ENCODE measurements around the gene RPS21. TPM values are rescaled to one million over a fixed set of nuclear protein-coding genes. Genes with fewer than 3 reads are reported as not detected.

RPS21 gene
- total RNA-seq, 1 experiment from 2014 or later, result 1,761 TPM

DNA sequence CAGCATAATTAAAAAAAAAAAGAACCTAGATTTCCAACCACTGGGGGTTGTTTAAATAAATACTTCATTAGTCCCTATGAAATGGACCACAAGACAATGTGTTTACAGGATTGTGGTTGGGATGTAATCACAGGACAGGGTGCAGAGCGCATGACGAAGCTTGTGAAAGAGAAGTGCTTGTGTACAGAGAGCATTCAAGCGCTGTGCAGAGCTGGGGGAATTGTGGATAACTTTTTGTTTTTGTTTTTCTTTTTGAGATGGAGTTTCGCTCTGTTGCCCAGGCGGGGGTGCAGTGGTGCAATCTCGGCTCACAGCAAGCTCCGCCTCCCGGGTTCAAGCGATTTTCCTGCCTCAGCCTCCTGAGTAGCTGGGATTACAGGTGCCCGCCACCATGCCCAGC is 42.1 kb upstream of the RPS21 start:
- intact Hi-C loops (cut with micrococcal nuclease; ENCODE audit: unreplicated experiment), result loop anchor here (5.0 kb wide), 1 partner anchor 38 kb away; no protein-coding TSS in a partner anchor
- no peak for TF ChIP-seq TCF7L2 (IDR thresholded peaks at IDR 0.05; ENCODE audit: low read depth, low read length)
- TF ChIP-seq, protein P1, sequence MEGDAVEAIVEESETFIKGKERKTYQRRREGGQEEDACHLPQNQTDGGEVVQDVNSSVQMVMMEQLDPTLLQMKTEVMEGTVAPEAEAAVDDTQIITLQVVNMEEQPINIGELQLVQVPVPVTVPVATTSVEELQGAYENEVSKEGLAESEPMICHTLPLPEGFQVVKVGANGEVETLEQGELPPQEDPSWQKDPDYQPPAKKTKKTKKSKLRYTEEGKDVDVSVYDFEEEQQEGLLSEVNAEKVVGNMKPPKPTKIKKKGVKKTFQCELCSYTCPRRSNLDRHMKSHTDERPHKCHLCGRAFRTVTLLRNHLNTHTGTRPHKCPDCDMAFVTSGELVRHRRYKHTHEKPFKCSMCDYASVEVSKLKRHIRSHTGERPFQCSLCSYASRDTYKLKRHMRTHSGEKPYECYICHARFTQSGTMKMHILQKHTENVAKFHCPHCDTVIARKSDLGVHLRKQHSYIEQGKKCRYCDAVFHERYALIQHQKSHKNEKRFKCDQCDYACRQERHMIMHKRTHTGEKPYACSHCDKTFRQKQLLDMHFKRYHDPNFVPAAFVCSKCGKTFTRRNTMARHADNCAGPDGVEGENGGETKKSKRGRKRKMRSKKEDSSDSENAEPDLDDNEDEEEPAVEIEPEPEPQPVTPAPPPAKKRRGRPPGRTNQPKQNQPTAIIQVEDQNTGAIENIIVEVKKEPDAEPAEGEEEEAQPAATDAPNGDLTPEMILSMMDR (IDR thresholded peaks at IDR 0.05), result no peak
- no peak for TF ChIP-seq POLR2AphosphoS5 (IDR thresholded peaks at IDR 0.05; ENCODE audit: low read depth, low read length)
- TF ChIP-seq, protein P2, sequence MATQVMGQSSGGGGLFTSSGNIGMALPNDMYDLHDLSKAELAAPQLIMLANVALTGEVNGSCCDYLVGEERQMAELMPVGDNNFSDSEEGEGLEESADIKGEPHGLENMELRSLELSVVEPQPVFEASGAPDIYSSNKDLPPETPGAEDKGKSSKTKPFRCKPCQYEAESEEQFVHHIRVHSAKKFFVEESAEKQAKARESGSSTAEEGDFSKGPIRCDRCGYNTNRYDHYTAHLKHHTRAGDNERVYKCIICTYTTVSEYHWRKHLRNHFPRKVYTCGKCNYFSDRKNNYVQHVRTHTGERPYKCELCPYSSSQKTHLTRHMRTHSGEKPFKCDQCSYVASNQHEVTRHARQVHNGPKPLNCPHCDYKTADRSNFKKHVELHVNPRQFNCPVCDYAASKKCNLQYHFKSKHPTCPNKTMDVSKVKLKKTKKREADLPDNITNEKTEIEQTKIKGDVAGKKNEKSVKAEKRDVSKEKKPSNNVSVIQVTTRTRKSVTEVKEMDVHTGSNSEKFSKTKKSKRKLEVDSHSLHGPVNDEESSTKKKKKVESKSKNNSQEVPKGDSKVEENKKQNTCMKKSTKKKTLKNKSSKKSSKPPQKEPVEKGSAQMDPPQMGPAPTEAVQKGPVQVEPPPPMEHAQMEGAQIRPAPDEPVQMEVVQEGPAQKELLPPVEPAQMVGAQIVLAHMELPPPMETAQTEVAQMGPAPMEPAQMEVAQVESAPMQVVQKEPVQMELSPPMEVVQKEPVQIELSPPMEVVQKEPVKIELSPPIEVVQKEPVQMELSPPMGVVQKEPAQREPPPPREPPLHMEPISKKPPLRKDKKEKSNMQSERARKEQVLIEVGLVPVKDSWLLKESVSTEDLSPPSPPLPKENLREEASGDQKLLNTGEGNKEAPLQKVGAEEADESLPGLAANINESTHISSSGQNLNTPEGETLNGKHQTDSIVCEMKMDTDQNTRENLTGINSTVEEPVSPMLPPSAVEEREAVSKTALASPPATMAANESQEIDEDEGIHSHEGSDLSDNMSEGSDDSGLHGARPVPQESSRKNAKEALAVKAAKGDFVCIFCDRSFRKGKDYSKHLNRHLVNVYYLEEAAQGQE (IDR thresholded peaks at IDR 0.05; ENCODE audit: insufficient read depth in 1 of 2, low read depth in 2 of 2, low read length in 1 of 2), result no peak
- no peak for TF ChIP-seq SIN3A (IDR thresholded peaks at IDR 0.05; ENCODE audit: borderline replicate concordance, insufficient read depth, low read depth, low read length)
- ChIA-PET CTCF (no interaction called here), POLR2A (no interaction called here)
- BruUV-seq (replicated peaks), result no TSS peak
- in situ Hi-C loops (cut with HindIII; ENCODE audit: low pct_unique_long_range_greater_than_20kb, low sequenced_read_pairs), result no loop called here
- DNase-seq (ENCODE audit: low read depth, low spot score) (no peak), ATAC-seq (no peak)
- Histone ChIP-seq H3K27ac (ENCODE audit: low read length) (no peak overlapping the region), H3K4me3 (ENCODE audit: low read depth in 2 of 2, low read length in 2 of 2) (no peak overlapping the region), H3K9me3 (ENCODE audit: control insufficient read depth, insufficient read depth, low read depth, low read length) (no peaks in the 10 kb centered on the region; the same call in 1 of the 2 replicates), H3K4me1 (ENCODE audit: control insufficient read depth, insufficient read depth, low read length) (peaks cover under 1% of the 10 kb centered on the region; the same call in 1 of the 2 replicates), H3K27me3 (ENCODE audit: control insufficient read depth, insufficient read depth, low read length) (no peaks in the 10 kb centered on the region), H3K36me3 (ENCODE audit: control insufficient read depth, insufficient read depth, low read length) (peaks cover 27% of the 10 kb centered on the region)

DNA sequence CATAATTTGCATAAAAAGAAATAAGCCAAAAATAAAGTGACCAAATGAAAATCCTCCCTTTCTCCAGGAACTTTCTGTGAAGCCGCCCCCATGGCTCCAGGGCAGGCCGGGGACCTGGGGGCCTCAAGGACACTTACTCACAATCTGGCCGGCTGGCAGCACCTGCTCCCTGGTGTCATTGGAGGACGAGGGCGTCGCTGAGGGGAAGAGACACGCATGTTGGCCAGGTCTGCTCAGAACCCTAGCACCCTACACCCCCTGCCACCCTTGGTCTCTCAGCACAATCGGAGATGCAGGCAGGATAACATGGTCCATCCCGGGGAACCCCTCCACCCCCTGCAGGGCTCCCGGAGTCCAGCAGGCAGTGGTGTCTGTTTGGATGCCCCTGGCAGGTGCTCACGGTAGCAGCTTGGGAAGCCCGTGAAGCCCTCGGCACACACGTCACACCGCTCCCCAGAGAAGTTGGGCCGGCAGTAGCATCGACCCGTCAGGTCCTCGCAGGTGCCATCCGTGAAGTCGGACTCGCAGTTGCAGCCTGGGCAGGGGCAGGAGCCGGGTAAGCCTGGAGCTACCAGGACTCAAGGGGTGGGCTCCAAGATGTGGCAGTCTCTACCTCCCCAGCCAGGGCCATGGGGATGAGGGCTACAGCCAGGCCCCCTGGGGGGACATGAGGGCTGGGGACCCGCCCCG is 41.1 kb upstream of the RPS21 start:
- in situ Hi-C loops (cut with HindIII; ENCODE audit: low pct_unique_long_range_greater_than_20kb, low sequenced_read_pairs), result no loop called here
- H3K9me3 ChIP-seq (ENCODE audit: control insufficient read depth, insufficient read depth, low read depth, low read length), result no peaks in the 10 kb centered on the region; the same call in 1 of the 2 replicates
- ChIA-PET CTCF (no interaction called here), POLR2A (no interaction called here)
- peaks cover 23% of the 10 kb centered on the region for H3K36me3 ChIP-seq (ENCODE audit: control insufficient read depth, insufficient read depth, low read length)
- DNase-seq (ENCODE audit: low read depth, low spot score) (no peak), ATAC-seq (no peak)
- intact Hi-C loops (cut with micrococcal nuclease; ENCODE audit: unreplicated experiment), result no loop called here
- no peak overlapping the region for H3K27ac ChIP-seq (ENCODE audit: low read length)
- no TSS peak for BruUV-seq (replicated peaks)
- H3K4me1 ChIP-seq (ENCODE audit: control insufficient read depth, insufficient read depth, low read length), result peaks cover 11% of the 10 kb centered on the region
- TF ChIP-seq, protein P1 (IDR thresholded peaks at IDR 0.05), result no peak
- TF ChIP-seq SIN3A (IDR thresholded peaks at IDR 0.05; ENCODE audit: borderline replicate concordance, insufficient read depth, low read depth, low read length) (no peak), TCF7L2 (IDR thresholded peaks at IDR 0.05; ENCODE audit: low read depth, low read length) (no peak), POLR2AphosphoS5 (IDR thresholded peaks at IDR 0.05; ENCODE audit: low read depth, low read length) (no peak)
- TF ChIP-seq, protein P2 (IDR thresholded peaks at IDR 0.05; ENCODE audit: insufficient read depth in 1 of 2, low read depth in 2 of 2, low read length in 1 of 2), result no peak
- no peak overlapping the region for H3K4me3 ChIP-seq (ENCODE audit: low read depth in 2 of 2, low read length in 2 of 2)
- no peaks in the 10 kb centered on the region for H3K27me3 ChIP-seq (ENCODE audit: control insufficient read depth, insufficient read depth, low read length)
